HepG2 (cell line): Measurements from ENCODE around the gene SLC41A1.

ENCODE experiments used
- MXD3 ChIP-seq: IDR thresholded peaks from 2 replicates; pipeline ENCODE4 v1.6.1; 2016; ENCODE audit warnings: mild to moderate bottlenecking, missing biosample characterization, missing genetic modification reagents
- ZNF275 ChIP-seq: sonication (generic); formaldehyde crosslinking; IDR thresholded peaks from 2 replicates; pipeline ENCODE4 v1.8.0; 2022; ENCODE audit warnings: missing genetic modification reagents, mild to moderate bottlenecking, inconsistent platforms, borderline replicate concordance

DNA sequence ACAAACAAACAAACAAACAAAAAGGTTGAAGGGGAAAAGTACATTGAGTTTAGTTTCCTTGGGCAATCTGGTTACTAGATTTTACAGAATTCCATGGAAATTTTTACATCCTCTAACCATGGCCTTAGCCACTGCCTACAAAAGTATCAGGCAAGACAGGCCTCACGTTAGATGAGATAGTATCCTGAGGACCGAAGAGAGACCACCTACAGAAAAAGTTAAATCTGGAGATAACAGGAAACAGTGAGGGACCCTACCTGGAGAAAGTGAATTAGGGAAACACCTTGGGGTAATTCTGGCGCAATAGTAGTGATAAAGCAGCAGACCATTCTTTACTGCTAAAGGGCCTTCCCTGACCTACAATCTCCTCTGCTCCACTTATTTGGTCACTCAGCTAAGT, 46.4 kb downstream of the SLC41A1 start:
- TF ChIP-seq MXD3 (CRISPR knock-in tag): no peak
- no peak for TF ChIP-seq ZNF275 (CRISPR knock-in tag)
